Astrocyte of the hippocampus (primary cell): Measurements from ENCODE around the gene HMX1.

Experiments used
- DNase-seq: peaks from one replicate; pipeline ENCODE4 v3.0.0; 2011; ENCODE audit warnings: low read depth, low spot score

HMX1 gene

DNA sequence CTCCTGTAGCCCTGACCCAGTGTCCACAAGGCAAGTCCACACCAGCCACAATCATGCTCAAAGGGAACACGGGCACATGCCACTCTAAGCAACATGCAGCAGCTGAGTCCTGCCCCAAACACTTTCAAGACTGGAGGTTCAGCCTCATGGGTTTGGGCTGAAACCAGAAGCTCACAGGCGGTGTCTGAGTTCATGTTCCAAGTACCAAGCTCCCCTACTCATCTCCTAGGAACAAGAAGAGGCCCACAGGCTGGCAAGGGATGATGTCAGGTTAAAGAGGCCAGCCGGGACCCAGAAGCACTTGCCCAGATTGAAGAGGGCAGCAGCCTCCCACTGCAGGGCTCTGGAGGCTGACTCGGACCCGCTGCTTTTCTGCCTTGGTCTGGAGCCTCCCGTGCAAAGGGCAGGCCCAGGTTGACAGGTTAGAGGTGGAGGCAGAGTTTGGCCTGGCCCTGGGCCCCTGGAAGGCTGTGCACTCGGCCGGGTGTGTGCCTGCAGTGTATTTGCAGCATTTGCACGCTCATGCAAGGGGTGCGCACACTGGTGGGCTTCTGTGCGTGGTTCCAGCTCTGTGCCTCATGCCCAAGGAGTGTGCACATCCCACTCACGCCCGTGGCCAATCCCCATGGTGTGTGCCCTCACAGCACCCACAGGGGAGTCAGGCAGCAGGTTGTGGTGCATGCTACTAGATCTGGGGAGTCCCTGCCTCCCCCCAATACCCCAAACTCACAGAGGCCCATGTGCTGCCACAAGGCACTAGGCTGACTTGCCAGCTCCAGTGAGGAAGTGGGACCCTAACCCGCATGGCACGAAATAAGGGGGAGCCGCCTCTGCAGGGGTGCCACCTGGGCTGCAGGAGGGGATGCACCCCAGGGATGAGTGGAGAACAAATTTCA, 2.4 kb downstream of the HMX1 start:
- DNase-seq: no peak

DNA sequence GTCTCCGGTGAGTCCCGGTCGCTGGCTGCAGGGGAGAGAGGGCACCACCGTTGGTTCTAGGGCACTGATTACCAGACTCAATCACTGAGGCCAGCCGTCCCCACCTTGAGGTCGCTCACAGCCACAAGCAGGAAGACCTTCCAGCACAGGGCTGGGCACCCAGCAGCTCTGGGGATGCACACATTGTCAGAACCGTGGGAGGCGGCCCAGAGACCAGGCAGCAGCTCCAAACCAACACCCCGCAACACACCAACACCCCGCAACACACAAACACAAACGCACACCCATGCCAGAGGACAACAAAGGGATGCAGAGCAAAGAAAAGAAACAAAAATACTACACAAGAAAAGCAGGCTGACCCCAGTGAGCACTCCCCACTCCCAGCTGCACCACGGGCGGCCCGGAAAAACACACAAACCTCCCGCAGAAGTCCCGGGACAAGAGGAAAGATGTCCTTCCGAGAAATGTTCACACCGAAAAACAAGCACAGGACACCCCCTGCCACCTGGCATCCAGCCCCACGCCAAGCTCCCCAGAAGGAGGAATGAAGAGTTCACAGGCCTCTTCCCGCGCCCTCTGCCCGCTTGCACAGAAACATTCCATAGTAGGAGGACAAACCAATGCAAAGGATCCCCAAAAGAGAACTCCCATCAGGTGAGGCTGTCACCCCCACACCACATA, 3.2 kb downstream of the HMX1 start:
- no peak for DNase-seq

DNA sequence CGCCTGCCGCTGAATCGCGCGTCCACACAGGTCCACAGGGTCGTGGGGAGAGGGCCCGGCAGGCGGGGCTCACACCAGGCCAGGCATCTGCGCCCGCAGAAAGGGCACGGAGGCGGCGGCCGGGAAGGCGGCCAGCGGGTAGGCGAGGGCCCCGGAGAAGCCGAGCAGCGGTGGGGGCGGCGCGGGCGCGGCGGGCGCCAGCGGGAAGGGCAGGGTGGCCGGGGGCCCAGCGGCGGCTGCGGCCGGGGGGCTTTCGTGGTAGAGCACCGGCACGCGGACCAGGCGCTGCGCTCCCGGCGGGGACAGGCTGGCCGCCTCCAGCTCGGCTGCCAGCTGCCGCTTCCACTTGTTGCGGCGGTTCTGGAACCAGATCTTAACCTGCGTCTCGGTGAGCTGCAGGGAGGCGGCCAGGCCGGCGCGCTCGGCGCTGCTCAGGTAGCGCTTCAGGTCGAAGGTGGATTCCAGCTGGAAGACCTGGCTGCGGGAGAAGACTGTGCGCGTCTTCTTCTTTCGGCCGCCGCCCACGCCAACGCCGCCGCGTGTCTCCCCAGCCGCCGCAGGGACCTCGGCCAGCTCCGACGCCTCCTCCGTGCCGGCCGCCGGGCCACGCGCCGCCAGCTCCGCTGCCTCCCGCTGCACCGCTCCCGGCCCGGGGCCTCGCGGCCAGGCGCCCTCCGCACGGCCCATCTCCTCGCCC, 3.9 kb downstream of the HMX1 start:
- DNase-seq: no peak

DNA sequence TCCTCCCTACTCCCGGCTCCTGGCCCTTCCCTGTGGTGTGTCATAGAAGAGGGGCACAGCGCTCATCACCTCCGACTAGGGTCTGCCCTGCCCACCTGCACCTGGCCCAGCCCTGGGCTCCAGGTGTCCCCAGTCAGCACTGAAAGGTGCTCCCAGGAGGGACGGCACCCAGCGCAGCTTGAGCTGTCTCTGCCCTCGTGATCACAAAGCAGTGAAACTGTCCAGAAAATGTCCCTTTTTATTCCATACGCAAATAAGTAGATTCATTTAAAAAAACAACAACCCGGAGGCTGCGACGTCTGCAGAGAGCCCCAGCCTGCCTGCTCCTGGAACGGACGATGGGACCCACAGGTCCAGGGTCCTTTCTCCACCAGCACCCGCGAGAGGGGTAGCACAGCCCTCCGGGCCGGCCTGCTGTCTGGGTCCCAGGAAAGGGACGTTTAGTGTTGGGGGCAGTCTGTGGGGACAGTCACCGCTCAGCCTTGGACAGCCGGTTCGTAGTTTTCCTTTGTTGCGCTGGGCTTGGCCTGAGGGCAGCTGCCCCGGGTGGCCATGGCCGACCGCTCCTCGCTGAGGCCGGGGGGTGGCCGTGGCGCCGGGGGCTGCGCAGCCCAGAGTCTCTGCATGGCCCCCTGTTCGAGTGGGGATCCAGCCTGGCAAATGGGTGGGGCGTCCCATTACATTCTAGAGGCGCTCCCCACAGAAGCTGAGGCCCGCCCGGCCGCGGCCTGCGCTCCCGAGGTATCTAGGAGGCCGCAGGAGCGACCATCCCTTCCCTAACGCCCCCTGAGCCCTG, 4.6 kb downstream of the HMX1 start:
- DNase-seq: no peak

DNA sequence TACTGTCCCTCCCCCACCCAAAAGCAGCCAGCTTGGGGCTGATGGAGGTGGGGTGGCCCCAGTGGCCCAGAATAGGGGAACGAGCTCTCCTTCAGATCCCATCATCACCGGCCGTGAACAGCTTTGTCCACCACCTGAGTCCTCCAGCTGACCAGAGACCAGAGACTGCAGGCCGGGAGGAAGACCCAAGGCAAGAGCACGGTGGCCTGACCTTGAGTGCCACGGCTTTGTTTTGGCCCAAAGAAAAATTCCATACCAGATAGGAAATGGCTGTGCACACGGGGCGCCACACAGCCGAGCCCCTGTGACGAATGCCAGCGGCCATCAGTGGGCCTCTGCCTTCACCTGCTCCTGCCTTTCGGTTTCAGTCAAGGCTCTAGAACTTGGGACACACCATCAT, 5.2 kb downstream of the HMX1 start:
- no peak for DNase-seq

DNA sequence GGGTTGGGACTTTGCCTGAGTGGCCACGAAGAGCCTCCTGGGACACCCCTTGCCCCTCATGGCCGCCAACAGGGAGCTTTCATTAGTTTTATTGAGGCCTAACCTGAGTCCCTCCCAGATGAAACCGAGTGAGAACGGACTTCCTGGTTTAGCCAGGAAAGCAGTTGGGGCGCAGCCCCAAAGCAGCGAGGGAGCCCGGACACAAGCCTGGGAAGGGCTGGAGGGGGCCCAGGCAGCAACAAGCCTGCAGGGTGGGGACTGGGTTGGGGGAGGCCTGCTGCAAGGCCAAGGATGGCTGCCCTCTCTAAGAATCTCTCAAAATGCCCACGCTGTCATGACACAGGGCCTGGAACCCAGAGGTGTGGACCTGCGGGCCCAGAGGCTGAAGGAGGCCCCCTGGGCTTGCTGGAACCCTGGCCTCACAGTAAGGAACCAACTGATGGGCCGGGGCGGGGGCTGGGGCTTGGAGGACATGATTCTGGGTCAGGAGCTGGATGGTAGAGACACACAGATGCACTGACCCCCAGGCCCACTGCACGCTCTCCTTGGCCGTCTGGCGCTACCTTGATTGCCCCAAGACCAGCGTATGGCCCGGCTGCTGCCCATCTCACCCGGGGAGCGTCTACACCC, 5.8 kb downstream of the HMX1 start:
- DNase-seq: no peak

DNA sequence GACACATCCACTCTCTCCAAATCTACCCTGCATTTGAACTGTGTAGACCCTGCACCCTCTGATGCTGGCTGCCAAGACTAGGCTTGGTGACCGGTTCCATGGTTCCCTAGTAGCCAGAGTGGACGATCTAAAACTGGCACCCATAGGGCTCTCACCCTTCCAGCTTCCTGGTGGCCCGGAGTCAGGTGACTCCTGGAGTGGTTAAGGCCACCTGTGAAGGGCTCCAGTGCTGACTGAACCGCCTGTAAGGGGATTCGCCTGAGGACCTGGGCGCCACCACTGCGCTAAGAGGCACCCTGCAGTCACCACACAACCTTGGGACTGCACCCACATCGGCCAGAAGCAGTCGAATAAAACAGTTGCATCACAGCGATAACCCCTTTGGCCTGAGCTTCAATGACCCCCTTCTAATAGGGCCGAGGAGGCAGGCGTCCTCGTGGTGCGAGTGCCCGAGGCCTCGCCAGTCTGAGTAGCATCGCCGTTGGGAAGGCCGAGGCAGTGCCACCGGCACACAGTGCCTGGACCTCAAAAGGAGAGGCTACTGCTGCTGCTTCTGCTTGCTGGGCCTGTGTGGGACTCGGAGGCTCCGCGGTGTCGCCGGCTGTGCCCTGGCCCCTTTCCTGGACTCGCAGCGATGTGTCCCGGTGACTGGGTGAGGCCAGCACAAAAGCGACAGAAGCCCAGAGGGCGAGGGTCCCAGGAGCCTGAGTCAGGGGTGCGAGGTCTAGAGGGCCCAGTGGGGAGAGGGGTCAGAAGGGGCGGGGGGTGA, 6.5 kb downstream of the HMX1 start:
- no peak for DNase-seq

DNA sequence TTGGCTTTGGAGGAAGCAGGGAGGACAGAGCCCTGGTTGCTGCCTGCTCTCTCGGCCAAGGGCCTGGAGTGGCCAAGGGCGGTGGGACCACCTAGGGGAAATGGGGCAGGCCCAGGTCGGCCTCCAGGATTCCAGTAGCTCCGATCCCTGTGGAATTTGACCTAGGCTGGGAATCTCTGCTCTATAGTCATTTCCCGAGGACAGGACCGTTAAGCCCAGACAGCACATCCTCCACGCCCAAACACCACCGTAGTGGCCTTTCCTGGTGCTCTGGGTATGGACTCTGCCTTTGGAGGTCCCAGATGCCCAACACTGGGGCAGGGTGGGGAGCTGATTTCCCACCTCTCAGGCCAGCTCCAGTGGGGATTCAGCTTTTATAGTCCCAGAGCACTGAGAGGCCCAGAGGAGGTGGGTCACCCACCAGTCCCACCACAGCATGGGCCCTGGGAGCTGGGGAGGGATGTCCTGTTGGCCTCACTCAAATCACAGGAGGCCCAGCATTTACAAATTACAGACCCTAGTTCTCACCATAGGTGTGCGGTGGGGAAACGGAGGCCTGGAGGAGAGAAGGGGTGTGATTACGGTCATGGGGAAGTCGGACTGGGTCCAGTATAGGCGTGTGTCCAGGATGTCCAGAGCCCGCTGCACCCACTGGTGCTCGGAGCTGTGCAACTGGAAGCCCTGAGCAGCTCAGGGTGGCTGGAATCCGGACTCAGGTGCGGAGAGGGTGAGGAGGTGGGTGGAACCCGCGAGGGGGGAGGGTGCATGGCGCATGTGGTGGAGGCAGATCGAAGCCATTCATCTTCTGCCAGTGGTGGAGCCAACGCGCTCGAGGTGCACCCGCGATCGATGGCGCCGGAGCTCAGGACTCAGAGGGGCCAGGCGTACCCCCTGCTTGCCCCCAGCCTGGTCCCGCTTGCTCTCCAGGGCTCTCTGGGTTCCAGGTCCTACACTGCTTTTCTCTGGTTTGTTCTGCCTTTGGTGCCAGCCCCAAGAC, 7.7 kb downstream of the HMX1 start:
- DNase-seq: no peak

DNA sequence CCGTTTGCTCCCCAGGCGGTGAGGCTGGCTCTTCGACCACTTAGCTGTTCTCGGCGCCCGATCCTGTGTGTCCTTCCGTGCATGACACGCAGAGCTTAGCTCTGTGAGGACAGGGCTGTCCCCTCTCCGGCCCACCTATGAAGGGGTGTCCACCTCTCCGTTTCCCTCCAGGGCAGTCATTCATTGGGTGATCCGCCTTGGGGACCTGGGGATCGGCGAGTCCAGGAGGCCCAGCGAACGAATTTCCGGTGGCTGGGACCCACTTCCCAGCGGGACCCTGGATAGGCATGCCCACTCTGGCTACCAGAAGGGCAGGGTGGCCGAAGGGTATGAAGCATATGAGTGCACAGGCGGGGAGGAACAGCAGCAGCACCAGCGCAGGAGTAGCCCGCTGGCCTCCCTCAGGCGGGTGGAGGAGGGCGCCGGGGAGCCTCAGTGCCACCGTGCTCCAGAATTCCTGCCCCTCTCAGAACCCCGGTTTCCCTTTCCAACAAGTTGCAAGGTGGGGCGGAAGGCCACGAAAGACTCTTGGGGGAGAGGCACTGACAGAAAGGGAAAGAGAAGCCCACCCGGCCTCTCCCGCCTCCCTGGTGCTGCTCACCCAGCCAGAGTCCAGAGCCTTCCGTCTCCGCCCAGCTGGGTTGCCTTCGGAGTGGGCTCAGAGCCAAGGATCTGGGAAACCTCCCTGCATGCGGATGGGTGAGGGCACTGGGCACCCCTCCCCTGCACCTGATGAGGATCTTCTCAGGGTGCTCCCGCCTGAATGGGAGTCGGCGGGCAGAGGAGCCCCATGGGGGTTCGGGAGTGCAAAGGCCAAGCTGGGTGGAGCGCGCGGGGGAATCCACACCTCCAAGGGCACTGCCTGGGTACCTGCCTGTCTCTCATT, 8.6 kb downstream of the HMX1 start:
- no peak for DNase-seq

DNA sequence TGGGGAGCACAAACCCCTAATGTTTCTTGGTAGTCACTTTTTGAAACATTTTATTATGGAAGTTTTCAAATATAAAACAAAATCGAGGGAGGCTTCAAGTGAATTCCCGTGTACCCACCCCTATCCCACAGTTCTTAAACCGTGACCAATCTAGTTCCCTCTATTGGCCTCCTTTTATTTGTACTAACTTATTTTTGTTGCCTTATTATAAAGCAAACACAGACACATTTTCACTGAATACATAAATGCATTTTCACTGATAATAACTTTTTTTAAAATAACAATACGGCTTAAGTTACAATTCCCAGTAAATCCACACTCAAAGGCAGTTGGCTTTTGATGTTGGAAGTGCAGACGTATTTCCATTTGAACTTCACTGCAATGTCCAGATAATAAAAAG, 9.3 kb downstream of the HMX1 start:
- no peak for DNase-seq

DNA sequence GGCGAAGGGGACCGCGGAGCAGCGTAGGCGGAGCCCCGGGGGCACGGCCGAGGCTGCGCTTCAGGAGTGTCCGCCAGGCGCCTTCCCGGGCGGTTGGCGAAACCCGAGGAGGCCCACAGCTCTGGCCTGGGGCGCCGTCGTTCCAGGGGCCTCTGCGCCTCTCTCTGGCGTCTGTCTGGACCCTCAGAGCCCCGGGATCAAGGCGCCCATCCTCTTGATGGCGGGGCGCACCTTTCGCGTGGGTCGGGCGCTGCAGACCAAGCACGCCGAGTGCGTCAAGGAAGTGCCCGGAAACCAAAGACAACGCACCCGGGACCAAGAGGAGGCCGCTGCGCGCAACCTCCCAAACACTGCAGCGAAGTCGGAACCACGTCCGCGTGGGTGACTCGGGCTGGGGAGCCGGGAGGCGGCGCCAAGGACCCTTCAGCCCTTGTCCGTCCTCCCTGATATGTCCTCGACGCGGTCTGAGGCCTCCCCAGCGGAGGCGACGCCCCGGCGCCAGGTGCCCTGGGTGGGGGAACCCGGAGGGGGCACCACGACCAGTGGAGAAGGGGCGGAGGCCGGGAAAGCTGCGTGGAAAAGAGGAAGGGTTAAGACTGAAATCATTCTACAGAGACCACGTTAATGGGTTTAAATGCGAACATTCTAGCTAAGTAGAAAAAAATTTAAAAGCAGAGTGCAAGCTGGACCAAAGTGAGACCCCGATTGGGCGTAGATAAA, 9.9 kb downstream of the HMX1 start:
- DNase-seq: no peak

DNA sequence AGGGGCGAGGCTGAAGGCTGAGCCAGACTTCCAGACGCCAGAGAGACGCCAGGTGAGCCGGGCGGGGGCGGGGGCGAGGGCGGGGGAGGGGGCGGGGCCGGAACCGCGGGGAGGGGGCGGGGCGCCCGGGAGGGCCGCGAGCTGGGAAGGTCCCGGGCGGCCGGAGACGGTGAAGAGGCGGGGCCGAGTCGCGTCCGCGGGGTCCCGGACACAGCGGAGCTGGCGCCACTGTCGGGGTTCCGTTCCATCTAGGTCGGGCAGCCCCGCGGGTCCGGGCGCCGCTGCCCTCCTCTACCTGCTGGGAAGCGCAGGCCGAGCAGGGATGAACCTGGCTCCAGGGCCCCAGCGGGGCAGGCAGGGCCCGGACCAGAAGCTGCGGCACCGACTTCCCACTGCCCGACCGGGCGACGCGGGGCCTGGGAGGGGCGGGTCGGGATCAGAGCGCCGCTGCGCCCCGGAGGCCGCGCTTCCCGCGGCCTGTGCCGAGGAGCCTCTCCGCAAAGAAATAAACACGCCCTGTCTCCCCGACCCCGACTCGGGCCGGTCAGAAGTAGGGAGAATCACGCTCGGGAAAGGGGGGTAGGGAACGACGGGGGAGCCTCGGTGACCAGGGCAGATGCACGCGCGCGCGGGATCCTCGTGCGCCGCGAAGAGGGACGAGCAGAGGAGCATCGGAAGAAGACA, 10.6 kb downstream of the HMX1 start:
- no peak for DNase-seq

DNA sequence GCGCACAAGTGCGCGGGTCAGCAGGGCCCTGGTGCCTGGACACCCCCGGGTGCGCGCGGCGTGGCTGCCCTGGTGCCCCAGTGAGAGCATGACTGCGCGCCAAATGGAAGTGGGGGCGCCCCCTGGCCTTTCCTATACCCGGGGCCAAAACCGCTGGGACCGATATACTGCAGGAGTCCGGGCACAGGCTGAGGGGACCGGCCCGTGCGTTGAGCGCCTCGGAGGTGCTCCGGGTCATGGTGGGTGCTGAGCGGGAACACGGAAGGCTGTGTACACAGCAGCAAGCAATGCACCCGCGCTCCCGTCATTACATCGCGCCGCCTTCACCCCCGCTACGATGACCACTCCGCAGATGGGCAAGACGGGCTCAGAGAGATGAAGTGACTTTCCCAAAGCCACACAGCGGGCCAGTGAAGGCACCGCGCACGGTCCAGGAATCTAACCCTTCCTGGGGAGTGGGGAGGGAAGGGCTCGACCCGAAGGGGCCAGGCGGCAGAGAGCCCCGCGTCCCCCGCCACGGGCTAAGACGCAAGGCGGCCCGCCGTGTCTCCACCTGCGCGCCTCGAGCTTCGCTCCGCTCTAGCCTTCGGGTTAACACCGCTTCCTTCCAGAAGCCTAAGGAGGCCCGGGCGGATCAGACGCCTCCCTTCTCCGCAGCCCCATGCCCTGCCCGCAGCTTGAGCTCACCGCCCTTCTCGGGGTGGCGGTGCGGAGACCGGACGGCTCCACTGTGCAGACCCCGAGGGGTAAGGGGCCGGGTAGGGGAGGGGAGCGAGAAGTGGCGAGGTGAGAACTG, 11.3 kb downstream of the HMX1 start:
- no peak for DNase-seq

DNA sequence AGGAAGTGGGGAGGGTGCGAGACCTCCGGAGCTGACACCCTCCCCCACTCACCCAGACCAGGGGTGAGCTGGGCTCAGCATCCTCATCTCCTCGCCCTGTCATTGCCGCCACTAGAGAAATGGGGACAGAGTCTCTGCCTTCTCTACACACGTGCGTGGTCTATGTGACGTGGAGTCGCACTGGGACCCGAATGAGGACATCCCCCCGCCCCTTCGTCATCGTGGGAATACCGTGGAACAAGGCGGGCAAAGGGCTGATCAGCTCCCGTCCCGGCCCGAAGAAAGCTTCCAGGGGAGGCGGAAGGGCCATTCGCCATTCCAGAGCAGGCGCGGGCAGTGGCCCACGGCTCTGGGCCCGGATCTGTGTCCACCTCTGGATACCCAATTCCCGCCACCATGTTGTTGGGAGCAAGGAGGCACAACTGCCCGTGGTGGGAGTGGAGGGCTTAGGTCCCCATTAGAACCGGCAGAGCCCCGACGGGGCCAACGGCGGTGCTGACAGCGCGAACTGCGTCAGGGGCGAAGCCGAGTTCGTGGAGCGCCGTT, 12.0 kb downstream of the HMX1 start:
- DNase-seq: no peak

DNA sequence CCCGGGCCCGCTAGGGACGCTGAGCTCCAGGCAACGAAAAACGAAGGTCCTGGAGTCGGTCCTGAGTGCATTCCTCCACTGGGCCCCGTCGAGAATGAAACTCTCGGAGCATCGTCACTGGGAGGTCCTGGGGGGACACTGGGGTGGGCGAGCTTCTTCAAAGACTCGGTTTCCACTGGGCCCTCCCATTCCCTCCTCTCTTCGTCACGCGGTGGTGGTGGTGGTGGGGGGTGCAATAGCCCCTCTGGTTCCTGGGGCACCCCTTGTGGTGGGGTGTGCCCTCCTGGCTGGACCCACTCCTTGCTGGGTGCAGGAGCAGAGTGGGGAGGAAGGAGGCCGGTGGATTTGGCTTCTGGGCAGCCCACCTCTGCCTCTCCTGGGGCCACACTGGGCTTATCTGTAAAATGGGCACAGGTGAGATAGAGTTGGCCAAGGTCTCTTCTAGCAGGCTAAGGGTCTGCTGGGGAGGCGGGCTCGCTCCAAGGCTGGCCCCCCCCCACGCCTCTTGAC, 12.9 kb downstream of the HMX1 start:
- DNase-seq: no peak
